ENCODE measurements around the gene STYX. TPM values are rescaled to one million over a fixed set of nuclear protein-coding genes. Genes with fewer than 3 reads are reported as not detected.

The STYX gene
- total and polyA plus RNA-seq, 4 donors, result 3.9 to 21.6 (median 7.2) TPM

GRCh38 chr14:52690983-52691760, 38.8 kb upstream of the STYX start:
- no peak for TF ChIP-seq CTCF (IDR thresholded peaks at IDR 0.05; ENCODE audit: control extremely low read depth, extremely low read depth)
- no peak overlapping the region for H3K27ac ChIP-seq (ENCODE audit: low read depth in 1 of 2, low read length in 1 of 2)
- H3K4me1 ChIP-seq (ENCODE audit: control insufficient read depth in 5 of 5, insufficient read depth in 5 of 5, low read length in 5 of 5), result peaks cover 0 to 23% (median 7%) of the 10 kb centered on the region in 5 donors
- H3K36me3 ChIP-seq (ENCODE audit: control insufficient read depth in 4 of 4, insufficient read depth in 4 of 4, low read length in 4 of 4), result no peaks in the 10 kb centered on the region
- no peak for ATAC-seq (ENCODE audit: insufficient read depth, low FRiP score)
- 80 to 92% methylated on average over 7 of the region's 7 CpGs for WGBS, 2 donors
- H3K27me3 ChIP-seq (ENCODE audit: control insufficient read depth in 3 of 3, insufficient read depth in 3 of 3, low read length in 2 of 3), result no peaks in the 10 kb centered on the region
- no peaks in the 10 kb centered on the region for H3K9me3 ChIP-seq (ENCODE audit: control insufficient read depth in 4 of 4, insufficient read depth in 3 of 4, low read length in 3 of 4)
- no peak overlapping the region for H3K4me3 ChIP-seq
- DNase-seq, result no peak
- no peak overlapping the region for H3K9ac ChIP-seq (ENCODE audit: insufficient read depth in 1 of 2, low read length in 2 of 2)

GRCh38 chr14:52692248-52692962, 37.6 kb upstream of the STYX start:
- TF ChIP-seq CTCF (IDR thresholded peaks at IDR 0.05; ENCODE audit: control extremely low read depth, extremely low read depth), result no peak
- peak in 2 of 3 donors; percentile 16 to 52 for DNase-seq
- no peaks in the 10 kb centered on the region for H3K9me3 ChIP-seq (ENCODE audit: control insufficient read depth in 4 of 4, insufficient read depth in 3 of 4, low read length in 3 of 4)
- H3K4me1 ChIP-seq (ENCODE audit: control insufficient read depth in 5 of 5, insufficient read depth in 5 of 5, low read length in 5 of 5), result peaks cover 0 to 23% (median 8%) of the 10 kb centered on the region in 5 donors
- H3K4me3 ChIP-seq, result no peak overlapping the region
- H3K27ac ChIP-seq (ENCODE audit: low read depth in 1 of 2, low read length in 1 of 2), result no peak overlapping the region
- H3K27me3 ChIP-seq (ENCODE audit: control insufficient read depth in 3 of 3, insufficient read depth in 3 of 3, low read length in 2 of 3), result no peaks in the 10 kb centered on the region
- no peak for ATAC-seq (ENCODE audit: insufficient read depth, low FRiP score)
- 42% methylated on average over 5 of the region's 5 CpGs for WGBS, 2 donors
- peak overlapping the region in 1 of 2 donors; percentile 34 for H3K9ac ChIP-seq (ENCODE audit: insufficient read depth in 1 of 2, low read length in 2 of 2)
- H3K36me3 ChIP-seq (ENCODE audit: control insufficient read depth in 4 of 4, insufficient read depth in 4 of 4, low read length in 4 of 4), result no peaks in the 10 kb centered on the region

GRCh38 chr14:52693036-52693435, 36.9 kb upstream of the STYX start:
- no peak for TF ChIP-seq CTCF (IDR thresholded peaks at IDR 0.05; ENCODE audit: control extremely low read depth, extremely low read depth)
- ATAC-seq (ENCODE audit: insufficient read depth, low FRiP score) (no peak), DNase-seq (no peak)
- H3K27me3 ChIP-seq (ENCODE audit: control insufficient read depth in 3 of 3, insufficient read depth in 3 of 3, low read length in 2 of 3), result no peaks in the 10 kb centered on the region
- H3K4me1 ChIP-seq (ENCODE audit: control insufficient read depth in 5 of 5, insufficient read depth in 5 of 5, low read length in 5 of 5), result peaks cover 0 to 23% (median 6%) of the 10 kb centered on the region in 5 donors
- no peak overlapping the region for H3K4me3 ChIP-seq
- H3K9ac ChIP-seq (ENCODE audit: insufficient read depth in 1 of 2, low read length in 2 of 2), result no peak overlapping the region
- H3K36me3 ChIP-seq (ENCODE audit: control insufficient read depth in 4 of 4, insufficient read depth in 4 of 4, low read length in 4 of 4), result no peaks in the 10 kb centered on the region
- H3K9me3 ChIP-seq (ENCODE audit: control insufficient read depth in 4 of 4, insufficient read depth in 3 of 4, low read length in 3 of 4), result no peaks in the 10 kb centered on the region
- H3K27ac ChIP-seq (ENCODE audit: low read depth in 1 of 2, low read length in 1 of 2), result no peak overlapping the region
- 63 to 77% methylated on average over 3 of the region's 3 CpGs for WGBS, 2 donors

Data from lung (tissue), 12 donors.